ENCODE measurements around the gene C6orf62. TPM values are rescaled to one million over a fixed set of nuclear protein-coding genes. Genes with fewer than 3 reads are reported as not detected.

Gene C6orf62
- polyA plus RNA-seq, 1 donor from 2014 or later = 105 TPM

GRCh38 chr6:24753545-24753944 is 34.6 kb upstream of the C6orf62 start:
- H3K79me2 ChIP-seq (replicated peaks; ENCODE audit: insufficient read depth, low read length) = no peaks in the 10 kb centered on the region
- H3K4me3 ChIP-seq (ENCODE audit: low read length) = no peak overlapping the region
- no peak overlapping the region for H2AFZ ChIP-seq (ENCODE audit: low read depth, low read length)
- no peaks in the 10 kb centered on the region for H3K36me3 ChIP-seq (ENCODE audit: insufficient read depth, low read length)
- TF ChIP-seq EZH2 (IDR thresholded peaks at IDR 0.05; ENCODE audit: borderline replicate concordance, insufficient read depth, low read length, poor library complexity, severe bottlenecking) = no peak
- no peak for TF ChIP-seq MXI1 (conservative IDR thresholded peaks at IDR 0.05; ENCODE audit: poor library complexity, severe bottlenecking)
- no peak for TF ChIP-seq SMC3 (conservative IDR thresholded peaks at IDR 0.05; ENCODE audit: poor library complexity)
- TF ChIP-seq EP300 (conservative IDR thresholded peaks at IDR 0.05; ENCODE audit: poor library complexity, severe bottlenecking) = no peak
- TF ChIP-seq, protein P1, sequence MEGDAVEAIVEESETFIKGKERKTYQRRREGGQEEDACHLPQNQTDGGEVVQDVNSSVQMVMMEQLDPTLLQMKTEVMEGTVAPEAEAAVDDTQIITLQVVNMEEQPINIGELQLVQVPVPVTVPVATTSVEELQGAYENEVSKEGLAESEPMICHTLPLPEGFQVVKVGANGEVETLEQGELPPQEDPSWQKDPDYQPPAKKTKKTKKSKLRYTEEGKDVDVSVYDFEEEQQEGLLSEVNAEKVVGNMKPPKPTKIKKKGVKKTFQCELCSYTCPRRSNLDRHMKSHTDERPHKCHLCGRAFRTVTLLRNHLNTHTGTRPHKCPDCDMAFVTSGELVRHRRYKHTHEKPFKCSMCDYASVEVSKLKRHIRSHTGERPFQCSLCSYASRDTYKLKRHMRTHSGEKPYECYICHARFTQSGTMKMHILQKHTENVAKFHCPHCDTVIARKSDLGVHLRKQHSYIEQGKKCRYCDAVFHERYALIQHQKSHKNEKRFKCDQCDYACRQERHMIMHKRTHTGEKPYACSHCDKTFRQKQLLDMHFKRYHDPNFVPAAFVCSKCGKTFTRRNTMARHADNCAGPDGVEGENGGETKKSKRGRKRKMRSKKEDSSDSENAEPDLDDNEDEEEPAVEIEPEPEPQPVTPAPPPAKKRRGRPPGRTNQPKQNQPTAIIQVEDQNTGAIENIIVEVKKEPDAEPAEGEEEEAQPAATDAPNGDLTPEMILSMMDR (IDR thresholded peaks at IDR 0.05; ENCODE audit: poor library complexity, severe bottlenecking) = no peak
- TF ChIP-seq REST (IDR thresholded peaks at IDR 0.05; ENCODE audit: borderline replicate concordance) = no peak
- TF ChIP-seq POLR2AphosphoS5 (IDR thresholded peaks at IDR 0.05) = no peak
- no peak for TF ChIP-seq RAD21 (conservative IDR thresholded peaks at IDR 0.05)
- no peak for TF ChIP-seq TAF1 (IDR thresholded peaks at IDR 0.05; ENCODE audit: low read depth)
- H3K27me3 ChIP-seq (ENCODE audit: insufficient read depth, low read depth, low read length) = no peaks in the 10 kb centered on the region
- no peaks in the 10 kb centered on the region for H4K20me1 ChIP-seq (ENCODE audit: insufficient read depth)
- no peaks in the 10 kb centered on the region for H3K9me2 ChIP-seq (ENCODE audit: insufficient read depth, low read length)
- no peaks in the 10 kb centered on the region for H3K9me3 ChIP-seq (ENCODE audit: low read length)
- no peaks in the 10 kb centered on the region for H3F3A ChIP-seq (ENCODE audit: insufficient read depth, low read length, poor library complexity, severe bottlenecking)
- no peak overlapping the region for H3K4me2 ChIP-seq (ENCODE audit: low read length)
- no peak overlapping the region for H3K27ac ChIP-seq (ENCODE audit: low read length)
- H3K9ac ChIP-seq (ENCODE audit: low read length) = no peak overlapping the region

GRCh38 chr6:24752917-24753492 is 34.1 kb upstream of the C6orf62 start:
- TF ChIP-seq TAF1 (IDR thresholded peaks at IDR 0.05; ENCODE audit: low read depth) (no peak), MXI1 (conservative IDR thresholded peaks at IDR 0.05; ENCODE audit: poor library complexity, severe bottlenecking) (no peak), RAD21 (conservative IDR thresholded peaks at IDR 0.05) (no peak), POLR2AphosphoS5 (IDR thresholded peaks at IDR 0.05) (no peak), EZH2 (IDR thresholded peaks at IDR 0.05; ENCODE audit: borderline replicate concordance, insufficient read depth, low read length, poor library complexity, severe bottlenecking) (no peak)
- TF ChIP-seq, protein P1 (IDR thresholded peaks at IDR 0.05; ENCODE audit: poor library complexity, severe bottlenecking) = no peak
- Histone ChIP-seq H3K9me2 (ENCODE audit: insufficient read depth, low read length) (no peaks in the 10 kb centered on the region), H3K4me2 (ENCODE audit: low read length) (no peak overlapping the region), H3K27me3 (ENCODE audit: insufficient read depth, low read depth, low read length) (no peaks in the 10 kb centered on the region), H3K9me3 (ENCODE audit: low read length) (no peaks in the 10 kb centered on the region), H3F3A (ENCODE audit: insufficient read depth, low read length, poor library complexity, severe bottlenecking) (no peaks in the 10 kb centered on the region), H4K20me1 (ENCODE audit: insufficient read depth) (no peaks in the 10 kb centered on the region), H3K79me2 (replicated peaks; ENCODE audit: insufficient read depth, low read length) (no peaks in the 10 kb centered on the region), H3K9ac (ENCODE audit: low read length) (no peak overlapping the region), H3K27ac (ENCODE audit: low read length) (no peak overlapping the region), H2AFZ (ENCODE audit: low read depth, low read length) (no peak overlapping the region), H3K4me3 (ENCODE audit: low read length) (no peak overlapping the region), H3K36me3 (ENCODE audit: insufficient read depth, low read length) (no peaks in the 10 kb centered on the region)
